Measurements from ENCODE around the gene MOSMO.

Gene MOSMO
- long read RNA-seq, donor 1, full-length matches to known transcripts: 5 of 5 reads
- long read RNA-seq, donor 1, partial matches to known transcripts: 0 of 5 reads
- long read RNA-seq, donor 1, other reads (novel, unspliced or antisense): 0 of 5 reads
- long read RNA-seq, donor 2, full-length matches to known transcripts: 1 of 1 reads
- long read RNA-seq, donor 2, partial matches to known transcripts: 0 of 1 reads
- long read RNA-seq, donor 2, other reads (novel, unspliced or antisense): 0 of 1 reads
- long read RNA-seq, donor 3, full-length matches to known transcripts: 3 of 3 reads
- long read RNA-seq, donor 3, partial matches to known transcripts: 0 of 3 reads
- long read RNA-seq, donor 3, other reads (novel, unspliced or antisense): 0 of 3 reads
- long read RNA-seq, donor 4, full-length matches to known transcripts: 9 of 9 reads
- long read RNA-seq, donor 4, partial matches to known transcripts: 0 of 9 reads
- long read RNA-seq, donor 4, other reads (novel, unspliced or antisense): 0 of 9 reads
- long read RNA-seq, donor 5, full-length matches to known transcripts: 8 of 8 reads
- long read RNA-seq, donor 5, partial matches to known transcripts: 0 of 8 reads
- long read RNA-seq, donor 5, other reads (novel, unspliced or antisense): 0 of 8 reads
- long read RNA-seq, donor 6, full-length matches to known transcripts: 8 of 8 reads
- long read RNA-seq, donor 6, partial matches to known transcripts: 0 of 8 reads
- long read RNA-seq, donor 6, other reads (novel, unspliced or antisense): 0 of 8 reads
- long read RNA-seq, donor 7: 0 reads
- long read RNA-seq, donor 8, full-length matches to known transcripts: 9 of 9 reads
- long read RNA-seq, donor 8, partial matches to known transcripts: 0 of 9 reads
- long read RNA-seq, donor 8, other reads (novel, unspliced or antisense): 0 of 9 reads

DNA sequence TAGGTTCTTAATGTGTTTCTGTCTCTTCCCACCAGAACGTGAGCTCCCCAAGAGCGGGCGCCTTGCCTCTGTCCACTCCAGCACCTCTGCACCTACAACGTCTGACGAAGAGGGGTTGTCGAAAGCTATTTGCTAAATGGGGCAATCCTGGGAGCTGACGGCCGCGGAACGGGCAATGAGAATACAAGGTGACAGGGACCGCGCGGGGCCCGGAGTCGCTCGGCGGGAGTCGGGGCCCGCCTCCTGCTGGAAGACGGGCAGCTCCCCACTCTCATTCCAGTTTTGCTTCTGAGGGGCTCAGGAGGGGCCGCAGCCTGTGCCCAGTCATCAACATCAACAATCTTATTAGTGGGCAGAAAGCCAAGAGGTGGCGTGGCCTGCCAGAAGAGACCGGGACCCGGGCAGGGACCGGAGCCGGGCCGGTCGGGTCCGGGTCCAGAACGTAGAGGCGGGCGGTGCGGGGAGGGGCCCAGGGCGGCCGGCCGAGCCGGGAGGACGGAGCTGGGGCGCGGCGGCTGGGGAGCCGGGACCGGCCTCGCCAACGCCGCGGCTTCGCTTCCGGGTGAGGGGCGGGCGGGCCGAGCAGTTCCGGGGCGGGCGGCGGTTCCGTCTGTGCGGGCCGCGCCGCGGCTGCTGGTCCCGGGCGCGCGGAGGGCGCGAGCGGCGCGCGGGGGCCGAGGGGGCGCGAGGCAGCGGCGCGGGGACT, at the start of gene MOSMO:
MOSMO (plus strand) TSS at position 603 of the 706 bp plus-strand sequence. CDS start 191 bp downstream, outside the sequence.
- DNase-seq: peak; percentile 84

DNA sequence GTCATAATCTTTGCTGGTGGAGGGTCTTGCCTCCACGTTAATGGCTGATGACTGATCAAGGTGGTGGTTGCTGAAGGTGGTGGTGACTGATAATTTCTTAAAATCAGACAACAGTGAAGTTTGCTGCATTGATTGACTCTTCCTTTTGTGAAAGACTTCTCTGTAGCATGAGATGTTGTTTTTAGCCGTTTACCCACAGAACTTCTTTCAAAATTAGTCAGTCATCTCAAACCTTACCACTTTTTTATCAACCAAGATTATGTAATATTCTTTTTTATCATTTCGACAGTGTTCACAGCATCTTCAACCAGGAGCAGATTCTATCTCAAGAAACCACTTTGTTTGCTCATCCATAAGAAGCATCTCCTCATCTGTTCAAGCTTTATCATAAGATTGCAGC, 48.9 kb upstream of the MOSMO start:
- no peak for DNase-seq

DNA sequence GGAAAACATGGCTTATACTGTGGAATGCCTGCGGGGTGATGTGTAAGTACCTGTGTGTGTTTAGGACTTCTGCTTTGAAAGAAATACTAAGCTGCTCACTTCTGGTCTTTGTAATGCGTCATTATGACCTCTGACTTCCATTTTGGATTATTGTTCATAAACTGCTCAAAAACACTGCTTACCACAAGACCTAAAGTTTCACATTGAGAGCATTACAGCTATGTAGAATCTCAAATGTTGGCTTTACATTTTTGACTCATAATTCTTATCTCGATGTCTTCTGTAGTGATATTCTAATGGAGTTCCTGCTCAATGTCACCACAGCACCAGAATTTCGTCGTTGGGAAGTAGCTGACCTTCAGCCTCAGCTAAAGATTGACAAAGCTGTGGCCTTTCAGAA, 45.4 kb upstream of the MOSMO start:
- DNase-seq: no peak

DNA sequence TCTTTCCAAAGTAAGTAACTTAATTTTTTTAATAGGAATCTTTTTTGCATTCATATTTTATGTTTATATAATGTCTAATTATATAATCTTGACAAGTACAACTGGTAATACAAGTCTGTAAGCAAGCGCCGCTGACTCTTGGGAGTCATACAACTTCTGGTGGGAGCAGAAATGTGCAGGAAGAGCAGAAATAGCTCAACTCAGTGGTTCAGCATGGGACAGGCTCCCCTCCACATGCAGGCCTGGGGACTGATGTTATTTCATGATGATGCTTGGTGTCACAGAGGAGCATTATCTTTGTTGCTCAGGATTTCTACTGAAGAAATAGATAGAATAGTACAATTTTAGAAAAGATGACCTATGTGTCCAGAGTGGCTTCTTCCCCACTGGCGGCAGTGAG, 44.0 kb upstream of the MOSMO start:
- no peak for DNase-seq

DNA sequence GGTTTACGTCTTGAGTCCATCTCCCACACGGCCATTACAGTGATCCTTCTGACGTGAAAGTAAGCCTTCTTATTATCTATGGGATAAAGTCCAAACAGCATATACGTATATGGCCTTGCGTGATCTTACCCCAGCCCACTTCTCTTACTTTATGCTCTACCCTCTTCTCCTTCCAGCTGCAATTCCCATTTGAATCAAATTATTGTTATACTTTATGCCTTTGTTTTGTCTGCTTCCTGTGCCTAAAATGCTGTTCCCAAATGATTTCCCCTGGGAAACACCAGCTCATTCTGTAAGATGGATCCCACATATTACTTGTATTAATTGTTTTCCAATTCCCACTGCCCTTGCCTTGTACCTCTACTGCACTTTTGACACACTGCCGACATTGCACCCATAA, 43.6 kb upstream of the MOSMO start:
- no peak for DNase-seq

DNA sequence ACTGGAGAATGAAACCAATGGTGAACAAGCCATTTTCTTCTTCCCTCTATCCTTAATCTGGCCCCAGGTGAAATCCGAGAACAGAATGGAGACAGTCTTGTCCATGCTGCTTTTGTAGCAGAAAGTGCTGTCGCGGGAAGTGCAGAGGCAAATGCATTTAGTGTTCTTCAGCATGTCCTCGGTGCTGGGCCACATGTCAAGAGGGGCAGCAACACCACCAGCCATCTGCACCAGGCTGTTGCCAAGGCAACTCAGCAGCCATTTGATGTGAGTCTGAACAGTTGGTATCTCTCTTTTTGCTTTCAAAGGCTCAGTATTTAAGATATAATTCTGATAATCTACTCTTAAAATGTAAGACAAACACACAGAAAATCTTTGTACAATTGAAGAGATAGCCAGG, 36.1 kb upstream of the MOSMO start:
- DNase-seq: no peak

DNA sequence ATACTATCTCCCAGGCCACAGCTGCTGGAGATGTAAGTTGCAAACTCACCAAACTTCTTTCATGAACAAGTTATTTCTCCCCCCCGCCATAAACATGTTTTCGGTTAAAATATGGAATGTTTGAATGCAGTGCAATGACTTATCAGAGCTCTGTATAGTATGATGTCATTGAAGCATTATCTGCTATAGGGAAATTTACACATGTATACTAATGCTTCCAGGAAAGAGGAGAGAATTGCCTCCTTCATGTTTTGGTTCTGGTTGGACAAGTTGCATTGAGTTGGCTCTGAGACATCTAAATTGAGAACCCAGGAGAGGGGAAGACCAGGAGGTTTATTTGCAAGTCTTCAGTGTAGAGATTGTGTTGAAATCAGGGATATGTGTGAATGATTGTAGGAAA, 34.0 kb upstream of the MOSMO start:
- no peak for DNase-seq

DNA sequence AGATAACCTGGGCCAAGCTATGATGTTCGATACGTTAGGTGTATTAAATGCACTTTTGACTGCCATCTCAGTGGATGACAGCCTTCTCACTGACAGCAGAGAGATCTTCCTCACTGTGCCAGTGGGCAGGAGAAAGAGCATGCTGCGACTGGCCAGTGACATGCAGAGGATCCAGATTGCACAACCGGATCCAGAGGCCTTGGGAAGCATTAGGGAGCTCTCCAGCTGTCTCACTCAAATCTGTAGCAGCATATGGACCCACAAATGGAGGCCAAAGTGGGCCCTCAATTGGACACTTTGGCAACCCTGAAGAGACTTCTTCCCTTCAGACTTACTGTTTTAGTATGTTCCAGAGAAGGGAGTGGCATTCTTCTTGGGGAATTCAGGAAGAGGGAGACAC, 27.9 kb upstream of the MOSMO start:
- no peak for DNase-seq

DNA sequence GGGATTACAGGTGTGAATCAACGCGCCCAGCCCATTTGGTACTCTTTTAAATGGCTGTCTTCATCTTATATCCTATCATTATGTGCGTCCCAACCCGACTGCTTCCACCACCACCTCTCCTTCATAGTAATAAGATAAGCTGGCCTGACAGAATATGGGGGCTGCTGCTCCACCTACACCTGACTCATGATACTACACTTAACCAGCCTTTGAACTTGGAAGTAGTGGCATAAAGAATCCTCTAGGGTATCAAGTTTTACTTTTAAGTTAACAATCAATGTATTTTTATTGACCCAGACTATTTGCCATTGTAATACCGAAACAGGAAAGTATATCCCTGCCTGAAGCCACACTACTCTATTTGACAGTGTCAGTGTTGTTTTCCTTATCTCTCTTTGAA, 25.8 kb upstream of the MOSMO start:
- no peak for DNase-seq

DNA sequence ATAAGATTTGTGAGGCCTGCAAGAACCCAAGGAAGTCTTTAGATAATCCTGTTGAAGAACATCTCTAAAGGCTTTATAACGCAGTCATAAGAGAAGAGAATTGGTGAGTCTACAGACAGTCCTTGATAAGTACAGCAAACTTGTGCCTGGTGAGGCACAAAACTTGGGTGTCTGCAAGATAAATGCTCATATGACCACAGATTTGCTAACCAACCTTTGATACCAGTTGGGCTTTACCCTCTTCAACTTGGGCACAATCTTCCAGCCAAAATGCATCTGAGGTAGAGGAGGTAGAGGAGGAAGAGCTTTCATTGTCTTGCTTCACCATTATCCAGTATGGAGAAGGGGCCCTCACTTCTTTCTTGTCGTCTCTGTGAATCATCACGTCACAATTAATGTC, 23.8 kb upstream of the MOSMO start:
- DNase-seq: no peak

DNA sequence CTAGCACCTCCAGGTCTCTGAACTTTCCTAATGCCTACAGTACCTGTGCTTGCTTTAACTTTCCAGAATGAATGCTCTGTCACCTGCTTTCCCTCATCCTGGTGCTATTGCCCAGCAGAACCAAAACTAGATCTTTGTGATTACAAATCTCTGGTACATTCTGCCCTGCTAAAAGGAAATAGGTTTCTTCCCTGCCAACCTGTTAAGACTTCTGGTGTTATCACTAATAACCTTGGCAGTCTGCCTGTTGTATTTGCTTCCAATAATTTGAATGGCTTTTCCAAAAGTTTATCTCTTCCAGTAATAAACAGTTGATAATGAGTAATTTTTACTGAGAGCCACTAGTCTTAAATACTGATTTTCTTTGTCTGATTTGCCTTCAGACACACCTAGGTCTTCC, 22.4 kb upstream of the MOSMO start:
- no peak for DNase-seq

DNA sequence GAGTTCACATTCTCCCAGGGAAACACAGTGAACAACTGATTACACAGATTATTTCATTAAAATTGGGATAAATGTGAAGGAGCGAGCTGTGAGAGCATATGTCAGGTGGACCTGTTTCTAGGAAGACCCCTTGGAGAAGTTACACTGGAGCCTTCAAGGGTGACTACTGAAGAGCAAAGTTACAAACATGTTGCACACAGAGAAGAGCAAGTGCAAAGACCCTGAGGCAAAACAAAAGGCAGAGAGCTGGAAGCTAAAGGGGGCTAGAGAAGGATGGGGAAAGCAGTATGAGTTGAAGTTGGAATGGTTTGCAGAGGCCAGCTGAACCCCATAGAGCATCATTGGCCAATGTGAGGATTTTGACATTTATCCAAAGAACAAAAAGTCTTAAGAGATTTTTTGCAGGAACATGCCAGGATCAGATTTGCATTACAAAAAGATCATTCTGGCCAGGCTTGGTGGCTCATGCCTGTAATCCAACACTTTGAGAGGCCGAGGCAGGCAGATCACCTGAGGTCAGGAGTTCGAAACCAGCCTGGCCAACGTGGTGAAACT, 21.1 kb upstream of the MOSMO start:
- DNase-seq: no peak

DNA sequence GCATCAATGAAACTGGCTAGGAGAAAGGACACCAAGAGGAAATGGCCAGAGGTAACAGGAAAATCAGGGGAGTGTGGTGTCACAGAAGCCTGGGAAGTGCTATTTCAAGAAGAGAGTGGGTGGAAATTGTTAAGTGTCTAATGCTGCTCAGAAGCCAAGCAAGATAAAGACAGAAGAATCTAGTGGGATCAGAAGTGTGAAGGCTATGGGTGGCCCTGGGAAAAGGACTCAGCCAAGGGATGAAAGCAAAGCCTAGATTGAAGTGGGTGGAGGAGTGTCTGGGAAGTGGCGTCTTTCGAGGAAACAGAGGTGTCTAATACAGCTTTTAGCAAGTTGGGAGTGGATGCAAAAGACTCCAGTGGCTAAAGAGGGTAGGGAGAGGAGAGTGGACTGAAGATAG, 20.4 kb upstream of the MOSMO start:
- no peak for DNase-seq

DNA sequence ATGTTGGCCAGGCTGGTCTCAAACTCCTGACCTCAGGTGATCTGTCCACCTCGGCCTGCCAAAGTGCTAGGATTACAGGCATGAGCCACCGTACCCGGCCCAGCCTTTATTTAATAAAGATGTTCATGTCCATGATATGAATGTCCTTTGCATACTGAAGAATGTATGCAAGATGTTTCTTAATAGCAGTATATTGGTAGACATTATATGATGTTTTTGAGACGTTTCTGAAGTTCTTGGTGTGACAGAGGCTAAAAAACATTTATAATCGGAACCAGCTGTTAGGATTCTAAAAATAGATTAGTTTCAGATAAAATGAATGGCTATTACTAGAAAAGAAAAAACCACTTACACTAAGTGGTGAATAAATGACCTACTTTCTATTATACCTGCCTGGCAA, 18.8 kb upstream of the MOSMO start:
- DNase-seq: no peak

DNA sequence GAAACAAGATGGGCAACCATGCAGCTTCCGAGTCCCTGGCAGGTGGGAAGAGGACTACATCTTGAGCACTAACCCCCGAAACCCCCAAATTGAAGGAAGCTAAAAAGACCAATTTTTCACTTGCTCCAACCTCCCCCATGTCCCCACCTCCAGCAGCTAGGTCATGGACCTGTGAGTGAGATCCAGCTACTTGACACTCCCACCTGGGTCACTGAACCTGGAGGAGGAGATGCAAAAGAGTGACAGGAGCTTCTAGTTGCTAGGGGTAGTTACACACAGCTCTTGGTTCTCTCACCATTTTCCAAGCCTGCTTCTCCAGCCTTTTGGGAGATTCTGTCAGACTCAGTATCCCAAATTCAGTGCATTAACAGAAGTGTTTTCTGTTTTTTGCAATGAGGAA, 18.2 kb upstream of the MOSMO start:
- no peak for DNase-seq

DNA sequence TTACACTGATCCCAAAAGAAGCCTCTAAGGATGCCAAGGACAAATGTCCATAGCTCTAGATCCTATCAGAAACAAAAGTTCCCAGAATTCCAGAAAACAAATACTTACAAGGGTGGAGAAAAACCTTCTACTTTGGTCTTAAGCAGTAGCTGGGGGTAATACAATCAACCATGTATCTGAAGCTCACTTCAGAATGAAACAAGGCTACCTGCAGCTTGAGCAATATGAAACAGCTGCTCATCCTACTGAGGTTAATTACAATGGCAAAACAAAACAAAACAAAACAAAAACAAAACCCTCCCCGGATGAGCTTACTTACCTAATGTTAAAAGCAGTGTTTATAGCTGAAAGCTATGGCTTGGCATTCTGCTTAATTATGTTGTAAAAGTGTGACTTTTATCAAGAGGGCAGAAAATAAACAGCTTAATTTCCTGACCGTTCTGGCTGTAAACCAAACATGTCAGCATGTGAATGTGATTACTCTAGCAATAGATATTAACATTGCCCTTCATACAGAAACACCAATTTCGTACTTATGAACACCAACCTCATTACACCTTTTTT, 17.4 kb upstream of the MOSMO start:
- no peak for DNase-seq

DNA sequence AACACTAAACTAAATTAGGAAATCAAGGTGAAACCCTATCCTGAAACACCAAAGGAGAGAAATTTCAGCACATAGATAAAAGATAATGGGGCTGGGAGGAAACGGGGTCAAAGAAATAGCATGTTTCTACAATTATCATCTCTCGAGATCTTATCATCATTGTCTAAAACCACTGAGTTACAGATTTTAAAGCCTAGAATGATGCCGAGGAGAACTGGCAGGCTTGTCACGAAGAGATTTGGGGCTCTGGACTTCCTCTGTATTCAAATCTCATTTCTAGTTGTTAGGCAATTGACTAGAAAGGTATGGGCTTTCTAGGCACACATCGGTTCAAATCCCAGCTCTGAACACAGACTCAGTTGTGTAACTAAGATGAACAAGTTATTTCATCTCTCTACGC, 16.3 kb upstream of the MOSMO start:
- no peak for DNase-seq

DNA sequence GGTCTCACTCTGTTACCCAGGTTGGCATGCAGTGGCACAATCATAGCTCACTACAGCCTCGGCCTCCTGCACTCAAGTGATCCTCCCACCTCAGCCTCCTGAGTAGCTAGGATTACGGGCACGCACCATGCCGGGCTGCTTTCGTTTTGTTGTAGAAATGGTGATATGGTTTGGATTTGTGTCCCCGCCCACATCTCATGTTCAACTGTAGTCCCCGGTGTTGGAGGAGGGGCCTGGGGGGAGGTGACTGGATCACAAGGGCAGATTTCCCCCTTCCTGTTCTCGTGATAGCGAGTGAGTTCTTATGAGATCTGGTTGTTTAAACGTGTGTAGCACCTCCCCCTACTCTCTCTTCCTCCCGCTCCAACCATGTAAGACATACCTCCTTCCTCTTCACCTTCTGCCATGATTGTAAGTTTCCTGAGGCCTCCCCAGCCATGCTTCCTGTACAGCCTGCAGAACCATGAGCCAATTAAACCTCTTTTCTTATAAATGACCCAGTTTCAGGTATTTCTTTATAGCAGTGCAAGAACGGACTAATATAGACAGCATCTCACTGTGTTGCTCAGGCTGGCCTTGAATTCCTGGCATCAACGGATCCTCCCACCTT, 12.9 kb upstream of the MOSMO start:
- DNase-seq: no peak

DNA sequence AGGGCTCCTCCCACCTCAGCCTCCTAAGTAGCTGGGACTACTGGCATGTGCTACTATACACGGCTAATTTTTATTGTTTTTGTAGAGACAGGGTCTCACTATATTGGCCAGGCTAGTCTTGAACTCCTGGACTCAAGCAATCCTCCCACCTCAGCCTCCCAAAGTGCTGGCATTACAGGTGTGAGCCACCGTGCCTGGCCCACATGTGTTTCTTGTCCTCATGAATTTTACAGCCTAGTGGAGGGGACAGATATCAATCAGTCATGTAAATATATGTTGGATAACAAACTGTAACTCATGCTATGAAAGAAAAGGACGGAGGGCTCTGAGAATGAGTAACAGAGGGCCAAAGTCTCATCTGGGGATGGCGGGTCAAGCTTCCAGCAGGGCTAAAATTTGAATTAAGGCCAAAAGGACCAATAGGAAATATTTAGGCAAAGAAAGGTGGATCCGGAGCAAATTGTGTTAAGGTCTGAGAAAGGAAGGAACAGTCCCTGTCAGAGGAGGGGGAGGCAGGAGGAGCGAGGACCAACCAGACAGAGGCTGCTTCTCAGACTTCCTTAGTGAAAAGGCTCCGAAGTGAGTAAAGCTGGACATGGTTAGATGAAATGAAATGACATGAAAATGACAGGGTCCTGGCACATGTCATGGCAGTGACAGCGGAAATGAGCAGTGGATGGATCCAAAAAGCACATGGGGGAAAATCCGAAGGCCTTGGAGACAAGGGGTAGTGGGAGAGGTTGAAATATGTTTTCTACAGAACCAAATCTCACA, 10.8 kb upstream of the MOSMO start:
- DNase-seq: no peak

DNA sequence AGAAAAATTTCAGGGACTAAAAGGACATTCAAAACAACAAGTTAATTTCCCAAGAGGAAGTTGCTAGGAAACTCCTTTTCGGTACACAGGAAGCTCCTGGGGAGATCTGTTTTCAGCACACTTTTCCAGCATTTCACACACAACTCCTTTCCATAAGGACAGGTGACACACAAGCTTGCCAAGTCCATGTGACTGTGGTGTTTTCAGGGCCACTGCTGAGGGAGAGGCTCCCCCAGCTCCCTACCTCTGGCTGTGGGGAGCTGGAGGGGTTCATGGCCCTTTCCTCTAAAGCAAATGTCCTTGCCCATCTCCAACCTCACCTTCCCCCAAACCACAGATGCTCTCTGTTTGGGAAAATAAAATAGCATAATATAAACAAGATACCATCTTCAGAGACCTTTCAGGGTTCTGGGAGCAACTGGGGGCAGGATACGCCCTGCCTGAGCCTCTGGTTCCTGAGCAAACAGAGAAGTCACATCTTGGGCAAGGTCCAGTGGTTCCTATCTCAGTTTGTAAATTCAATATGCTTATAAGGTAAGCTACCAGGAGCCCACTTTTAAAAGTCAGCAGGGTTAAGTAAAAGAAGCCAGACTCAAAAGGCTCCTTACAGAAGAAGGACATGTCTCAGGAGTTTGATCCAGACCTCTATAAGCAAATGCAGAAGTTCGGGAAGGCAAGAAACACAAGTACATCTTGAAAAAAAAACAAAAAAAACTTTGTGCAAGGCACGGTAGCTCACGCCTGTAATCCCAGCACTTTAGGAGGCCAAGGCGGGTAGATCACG, 10.0 kb upstream of the MOSMO start:
- no peak for DNase-seq

Measured in right kidney (tissue), 9 donors.